Measurements from ENCODE around the gene HMGCR. TPM values are rescaled to one million over a fixed set of nuclear protein-coding genes. Genes with fewer than 3 reads are reported as not detected.

Gene HMGCR
- total RNA-seq, 1 experiment from 2014 or later: 101 TPM

GRCh38 chr5:75374394-75374814, 37.4 kb downstream of the HMGCR start:
- Histone ChIP-seq H3K9me2 (ENCODE audit: insufficient read depth) (no peaks in the 10 kb centered on the region), H4K20me1 (ENCODE audit: insufficient read depth) (no peaks in the 10 kb centered on the region), H3K4me1 (ENCODE audit: control insufficient read depth in 1 of 2, insufficient read depth in 2 of 2, low read length in 2 of 2) (no peaks in the 10 kb centered on the region), H3K4me2 (ENCODE audit: low read length) (no peak overlapping the region), H3K79me2 (ENCODE audit: insufficient read depth, low read length) (no peaks in the 10 kb centered on the region), H3K9me3 (ENCODE audit: control insufficient read depth in 1 of 2, insufficient read depth in 1 of 2, low read depth in 1 of 2, low read length in 2 of 2) (no peaks in the 10 kb centered on the region), H3K27ac (ENCODE audit: low read depth, low read length) (no peak overlapping the region), H2AFZ (ENCODE audit: low read depth, low read length, poor library complexity, severe bottlenecking) (no peak overlapping the region), H3K36me3 (ENCODE audit: control insufficient read depth in 1 of 2, insufficient read depth in 2 of 2, low read length in 2 of 2) (0 out of 4 replicates have a peak, but pooled peaks cover 0 to 3% of the 10 kb centered on the region in 2 experiments), H3K9ac (ENCODE audit: low read length) (no peak overlapping the region), H3K27me3 (ENCODE audit: insufficient read depth, low read length) (no peaks in the 10 kb centered on the region), H3K4me3 (replicated peaks in 1 of 2; ENCODE audit: low read depth in 1 of 2, low read length in 2 of 2) (no peak overlapping the region)
- intact Hi-C loops (cut with micrococcal nuclease): loop anchor here (10.0 kb wide), 1 partner anchor 310 kb away; no protein-coding TSS in a partner anchor
- ChIA-PET CTCF (no interaction called here), POLR2A (no interaction called here), RAD21 (ENCODE audit: low non-redundant PET in 1 of 2, low total read pairs in 2 of 2, uncharacterized antibody in 2 of 2, unreplicated experiment in 2 of 2) (no interaction called here)
- no TSS peak for BruUV-seq (replicated peaks)
- ATAC-seq: no peak
- no peak for DNase-seq (ENCODE audit: low read depth, low spot score)
- TF ChIP-seq TCF7L2 (IDR thresholded peaks at IDR 0.05; ENCODE audit: borderline replicate concordance, extremely low read depth, insufficient read depth, insufficient read length) (peak; percentile 84), ZFX (IDR thresholded peaks at IDR 0.05) (no peak), RAD21 (IDR thresholded peaks at IDR 0.05; ENCODE audit: low read depth) (no peak), EZH2 (IDR thresholded peaks at IDR 0.05) (no peak), SIN3A (IDR thresholded peaks at IDR 0.05; ENCODE audit: low read depth) (no peak), CTCF (IDR thresholded peaks at IDR 0.05 in 2 of 3, conservative IDR thresholded peaks at IDR 0.05 in 1 of 3; ENCODE audit: borderline replicate concordance in 1 of 3, insufficient read depth in 1 of 3, low read depth in 2 of 3, low read length in 2 of 3) (no peak), EZH2phosphoT487 (IDR thresholded peaks at IDR 0.05; ENCODE audit: borderline replicate concordance) (no peak)

- POLR2A ChIA-PET: no interaction called here
- no peak for DNase-seq (ENCODE audit: low read depth, low spot score)
- CTCF ChIA-PET: interaction anchor here (1.3 kb wide), 1 partner anchor 39 kb away, joined by 3 read pairs; the partner anchor contains the start of gene HMGCR
These were observed 38.4 kb downstream of the HMGCR start for GRCh38 chr5:75375414-75375813.

More at GRCh38 chr5:75375414-75375813, 38.4 kb downstream of the HMGCR start:
- intact Hi-C loops (cut with micrococcal nuclease): loop anchor here (10.0 kb wide), 1 partner anchor 309 kb away; no protein-coding TSS in a partner anchor
- ATAC-seq: no peak
- RAD21 ChIA-PET (ENCODE audit: low non-redundant PET in 1 of 2, low total read pairs in 2 of 2, uncharacterized antibody in 2 of 2, unreplicated experiment in 2 of 2): no interaction called here
- H3K9ac ChIP-seq (ENCODE audit: low read length): no peak overlapping the region
- H3K9me3 ChIP-seq (ENCODE audit: control insufficient read depth in 1 of 2, insufficient read depth in 1 of 2, low read depth in 1 of 2, low read length in 2 of 2): no peaks in the 10 kb centered on the region
- H2AFZ ChIP-seq (ENCODE audit: low read depth, low read length, poor library complexity, severe bottlenecking): no peak overlapping the region
- no peaks in the 10 kb centered on the region for H3K9me2 ChIP-seq (ENCODE audit: insufficient read depth)
- no peak for TF ChIP-seq ZNF274 (IDR thresholded peaks at IDR 0.05; ENCODE audit: low read depth, low read length)
- H3K36me3 ChIP-seq (ENCODE audit: control insufficient read depth in 1 of 2, insufficient read depth in 2 of 2, low read length in 2 of 2): 0 out of 4 replicates have a peak, but pooled peaks cover 0 to 3% of the 10 kb centered on the region in 2 experiments
- no peaks in the 10 kb centered on the region for H3K27me3 ChIP-seq (ENCODE audit: insufficient read depth, low read length)
- H3K79me2 ChIP-seq (ENCODE audit: insufficient read depth, low read length): no peaks in the 10 kb centered on the region
- H3K4me2 ChIP-seq (ENCODE audit: low read length): no peak overlapping the region
- no TSS peak for BruUV-seq (replicated peaks)
- no peaks in the 10 kb centered on the region for H3K4me1 ChIP-seq (ENCODE audit: control insufficient read depth in 1 of 2, insufficient read depth in 2 of 2, low read length in 2 of 2)
- H4K20me1 ChIP-seq (ENCODE audit: insufficient read depth): no peaks in the 10 kb centered on the region
- no peak overlapping the region for H3K27ac ChIP-seq (ENCODE audit: low read depth, low read length)
- H3K4me3 ChIP-seq (replicated peaks in 1 of 2; ENCODE audit: low read depth in 1 of 2, low read length in 2 of 2): no peak overlapping the region
